Left lung (tissue), 10 donors: Measurements from ENCODE around the gene TBC1D14. TPM values are rescaled to one million over a fixed set of nuclear protein-coding genes. Genes with fewer than 3 reads are reported as not detected.

Experiments
- ATAC-seq: fragments of 200-7000 bp; cut with Tn5 transposase; one replicate; pipeline ENCODE4 v1.9.1; 2020; ENCODE audit warnings: moderate library complexity
- DNase-seq, 4 donors: peaks; one replicate each; pipeline ENCODE4 v3.0.0-alpha.2; 2013 to 2020
- H3K27ac ChIP-seq, 2 donors: fragments of 200-600 bp; sonication (generic) in 1 of 2; one replicate each; pipeline versions ENCODE4 v1.5.0 to v1.8.0; 2020 to 2021
- H3K27me3 ChIP-seq, 2 donors: fragments of 200-600 bp; sonication (generic) in 1 of 2; one replicate each; pipeline versions ENCODE4 v1.5.0 to v1.8.0; 2020 to 2021
- H3K36me3 ChIP-seq, 2 donors: fragments of 200-600 bp; sonication (generic) in 1 of 2; one replicate each; pipeline versions ENCODE4 v1.5.0 to v1.8.0; 2020 to 2021
- H3K4me1 ChIP-seq, 2 donors: fragments of 200-600 bp; one replicate each; pipeline ENCODE4 v1.8.0; 2021
- H3K4me3 ChIP-seq, 2 donors: fragments of 200-600 bp; sonication (generic) in 1 of 2; one replicate each; pipeline versions ENCODE4 v1.5.0 to v1.8.0; 2020 to 2021; ENCODE audit warnings: mild to moderate bottlenecking in 1 of 2
- H3K9me3 ChIP-seq, 2 donors: fragments of 200-600 bp; sonication (generic) in 1 of 2; one replicate each; pipeline versions ENCODE4 v1.5.0 to v1.8.0; 2020 to 2021
- intact Hi-C, 2 donors: fragments of 100-400 bp; cut with DNase I; formaldehyde crosslinking; loops; one replicate each; pipeline versions ENCODE4 v1.11.2 to v1.14.2; 2022
- polyA plus RNA-seq, 6 donors: library from polyadenylated mRNA; unstranded; fragments of 120-200 nt; gene quantifications; one replicate each; pipeline ENCODE4 v1.2.1, GENCODE V29; 2013; ENCODE audit not compliant: insufficient read length in 6 of 6
- total RNA-seq, 2 donors: library from RNA; stranded (reverse); fragmentation: NEBNext Ultra II Directional; extraction: Animal tissue kit (Norgen Biotek cat#: 25700); gene quantifications; one replicate each; pipeline ENCODE4 v1.2.1, GENCODE V29; 2021
- TF ChIP-seq, protein P1 (sequence below), 2 donors: fragments of 200-600 bp; sonication (generic) in 1 of 2; IDR thresholded peaks; one replicate each; pipeline versions ENCODE4 v1.5.0 to v1.8.0; 2021; ENCODE audit warnings: antibody characterized with exemption in 2 of 2
- donor health status: DM: no; HTN: yes; CAD: no.
- donor health status: DM: no; HTN: no; CAD: no.

TBC1D14 gene
- total and polyA plus RNA-seq, 8 donors = 39.2 to 73.4 (median 45.1) TPM

GRCh38 chr4:7045961-7046921 is 136.6 kb downstream of the TBC1D14 start:
- intact Hi-C loops = no loop called here
- Histone ChIP-seq H3K27me3 (no peaks in the 10 kb centered on the region), H3K4me3 (no peak overlapping the region), H3K4me1 (peaks cover 6 to 53% of the 10 kb centered on the region in 2 donors), H3K36me3 (peaks cover 0 to 18% of the 10 kb centered on the region in 2 donors), H3K9me3 (no peaks in the 10 kb centered on the region), H3K27ac (no peak overlapping the region)
- TF ChIP-seq, protein P1, sequence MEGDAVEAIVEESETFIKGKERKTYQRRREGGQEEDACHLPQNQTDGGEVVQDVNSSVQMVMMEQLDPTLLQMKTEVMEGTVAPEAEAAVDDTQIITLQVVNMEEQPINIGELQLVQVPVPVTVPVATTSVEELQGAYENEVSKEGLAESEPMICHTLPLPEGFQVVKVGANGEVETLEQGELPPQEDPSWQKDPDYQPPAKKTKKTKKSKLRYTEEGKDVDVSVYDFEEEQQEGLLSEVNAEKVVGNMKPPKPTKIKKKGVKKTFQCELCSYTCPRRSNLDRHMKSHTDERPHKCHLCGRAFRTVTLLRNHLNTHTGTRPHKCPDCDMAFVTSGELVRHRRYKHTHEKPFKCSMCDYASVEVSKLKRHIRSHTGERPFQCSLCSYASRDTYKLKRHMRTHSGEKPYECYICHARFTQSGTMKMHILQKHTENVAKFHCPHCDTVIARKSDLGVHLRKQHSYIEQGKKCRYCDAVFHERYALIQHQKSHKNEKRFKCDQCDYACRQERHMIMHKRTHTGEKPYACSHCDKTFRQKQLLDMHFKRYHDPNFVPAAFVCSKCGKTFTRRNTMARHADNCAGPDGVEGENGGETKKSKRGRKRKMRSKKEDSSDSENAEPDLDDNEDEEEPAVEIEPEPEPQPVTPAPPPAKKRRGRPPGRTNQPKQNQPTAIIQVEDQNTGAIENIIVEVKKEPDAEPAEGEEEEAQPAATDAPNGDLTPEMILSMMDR (IDR thresholded peaks at IDR 0.05) = no peak
- ATAC-seq (no peak), DNase-seq (peak in 1 of 4 donors; percentile 63)

DNA sequence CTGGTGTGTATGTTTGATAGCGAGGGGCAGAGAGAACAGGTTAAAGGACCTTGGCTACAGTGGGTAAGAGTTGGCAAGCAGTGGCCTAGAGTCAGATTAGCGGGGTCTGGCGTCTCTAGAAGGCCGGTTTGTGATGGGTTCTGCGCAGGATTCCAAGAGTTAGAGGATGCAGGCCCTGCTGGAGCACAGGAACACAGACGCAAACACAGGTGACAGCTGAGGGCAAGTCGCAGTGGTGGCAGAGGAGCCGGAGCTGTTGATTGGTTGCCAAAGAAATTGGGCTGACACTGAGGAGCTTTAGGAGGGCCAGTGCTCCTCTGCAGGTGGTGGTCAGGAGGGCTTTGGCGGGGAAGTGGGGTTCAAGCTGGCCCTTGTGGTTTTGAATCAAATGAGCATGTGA is 137.3 kb downstream of the TBC1D14 start:
- intact Hi-C loops = no loop called here
- Histone ChIP-seq H3K36me3 (peaks cover 0 to 22% of the 10 kb centered on the region in 2 donors), H3K4me1 (peaks cover 6 to 50% of the 10 kb centered on the region in 2 donors), H3K9me3 (no peaks in the 10 kb centered on the region), H3K27ac (no peak overlapping the region), H3K27me3 (no peaks in the 10 kb centered on the region), H3K4me3 (no peak overlapping the region)
- ATAC-seq (no peak), DNase-seq (peak in 1 of 4 donors; percentile 30)
- TF ChIP-seq, protein P1 (IDR thresholded peaks at IDR 0.05) = no peak

GRCh38 chr4:7048642-7049041 is 139.0 kb downstream of the TBC1D14 start:
- TF ChIP-seq, protein P1 (IDR thresholded peaks at IDR 0.05) = no peak
- H3K36me3 ChIP-seq = peaks cover 0 to 25% of the 10 kb centered on the region in 2 donors
- intact Hi-C loops = no loop called here
- no peak for ATAC-seq
- no peak overlapping the region for H3K4me3 ChIP-seq
- no peak for DNase-seq
- no peaks in the 10 kb centered on the region for H3K27me3 ChIP-seq
- H3K27ac ChIP-seq = no peak overlapping the region
- H3K9me3 ChIP-seq = no peaks in the 10 kb centered on the region
- H3K4me1 ChIP-seq = peaks cover 11 to 60% of the 10 kb centered on the region in 2 donors

DNA sequence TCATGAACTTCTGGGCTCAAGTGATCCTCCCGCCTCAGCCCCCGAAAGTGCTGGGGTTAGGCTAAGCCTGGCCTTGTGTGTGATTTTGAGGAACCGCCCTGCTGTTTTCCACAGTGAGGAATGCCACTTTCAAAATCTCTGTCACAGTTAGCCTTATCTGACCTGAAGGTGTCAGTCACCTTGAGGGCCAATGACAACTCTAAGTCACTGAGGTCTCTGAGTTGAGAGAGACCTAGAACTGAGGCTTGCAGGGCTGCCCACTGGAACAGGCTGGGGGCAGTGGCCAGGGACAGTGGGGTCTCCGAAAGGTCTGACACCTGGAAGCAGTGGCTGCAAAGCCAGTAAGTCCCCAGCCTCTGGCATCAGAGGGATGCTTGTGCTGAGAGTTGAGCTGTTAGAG is 139.7 kb downstream of the TBC1D14 start:
- no peak for ATAC-seq

DNA sequence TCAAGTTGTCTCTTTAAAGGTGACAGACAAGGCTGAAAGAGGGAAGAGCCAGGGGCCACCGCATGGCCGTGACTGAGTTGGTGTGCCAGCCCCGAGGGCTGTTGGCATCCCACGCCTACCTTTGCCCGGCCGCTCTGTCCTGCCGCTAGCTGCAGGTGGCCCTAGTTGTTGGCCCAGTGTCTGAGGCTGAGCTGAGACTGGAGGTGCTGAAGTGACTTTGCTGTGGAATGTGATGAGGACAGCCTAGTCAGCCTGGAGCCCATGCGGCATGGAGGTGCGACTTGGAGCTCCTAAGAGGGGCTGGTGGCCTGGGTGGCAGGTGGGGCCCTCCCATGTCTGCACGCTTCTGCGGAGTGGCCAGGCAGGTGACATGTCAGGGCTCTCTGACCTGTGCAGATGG is 140.1 kb downstream of the TBC1D14 start:
- TF ChIP-seq, protein P1 (IDR thresholded peaks at IDR 0.05) = no peak
- Histone ChIP-seq H3K36me3 (peaks cover 0 to 34% of the 10 kb centered on the region in 2 donors), H3K4me1 (peaks cover 10 to 62% of the 10 kb centered on the region in 2 donors), H3K27me3 (no peaks in the 10 kb centered on the region), H3K27ac (no peak overlapping the region), H3K9me3 (no peaks in the 10 kb centered on the region), H3K4me3 (no peak overlapping the region)
- no peak for ATAC-seq
- intact Hi-C loops = no loop called here
- no peak for DNase-seq

More for the DNA sequence above, 139.7 kb downstream of the TBC1D14 start:
- Histone ChIP-seq H3K9me3 (no peaks in the 10 kb centered on the region), H3K36me3 (peaks cover 0 to 29% of the 10 kb centered on the region in 2 donors), H3K27ac (no peak overlapping the region), H3K4me1 (peaks cover 11 to 65% of the 10 kb centered on the region in 2 donors), H3K4me3 (no peak overlapping the region), H3K27me3 (no peaks in the 10 kb centered on the region)
- intact Hi-C loops = no loop called here
- DNase-seq = no peak
- TF ChIP-seq, protein P1 (IDR thresholded peaks at IDR 0.05) = no peak
